ENCODE measurements around the gene LRRC36.
"Not testable (repeated sequence)": the region's sequence is repeated elsewhere in the genome, so short reads cannot be mapped to it uniquely, and the experiment has no call there.

The LRRC36 gene

DNA sequence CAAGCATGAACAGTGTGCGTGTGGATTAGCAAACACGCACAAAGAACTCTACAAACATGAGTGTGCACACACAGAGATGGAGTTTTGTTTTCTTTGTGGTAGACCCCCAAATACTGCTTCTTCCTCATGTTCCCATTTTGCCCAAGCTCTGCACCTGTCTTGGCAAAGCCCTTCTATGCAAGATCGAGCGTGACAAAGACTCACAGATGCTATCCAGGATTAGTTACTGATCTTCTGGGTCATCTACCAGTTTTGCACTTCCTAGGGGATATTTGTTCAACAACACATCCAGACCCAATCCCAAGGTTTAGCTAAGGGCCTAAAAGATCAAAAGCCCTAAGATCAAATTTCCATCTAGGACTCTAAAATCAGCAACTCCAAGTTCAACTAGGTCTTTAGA, 16.0 kb downstream of the LRRC36 start:
- DNase-seq (ENCODE audit: low read depth): no peak

DNA sequence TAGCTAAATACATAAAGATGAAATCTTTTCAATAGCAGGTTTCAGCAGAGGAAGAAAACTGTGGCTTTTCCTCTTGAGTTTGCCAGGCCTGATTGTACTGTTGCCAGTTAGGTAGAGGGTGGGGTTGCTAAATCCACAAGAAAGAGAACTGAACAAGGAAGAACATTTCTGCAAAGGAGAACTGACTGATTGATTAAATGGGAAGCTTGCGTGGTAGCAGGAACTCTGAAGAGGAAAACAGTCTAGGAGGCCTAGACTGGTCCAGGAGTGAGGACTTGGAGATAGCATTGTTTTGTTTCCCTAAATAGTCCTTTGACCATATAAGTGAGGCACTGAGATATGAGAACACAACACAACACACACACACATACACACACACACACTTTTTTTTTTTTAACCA, 18.8 kb downstream of the LRRC36 start:
- no peak for DNase-seq (ENCODE audit: low read depth)

DNA sequence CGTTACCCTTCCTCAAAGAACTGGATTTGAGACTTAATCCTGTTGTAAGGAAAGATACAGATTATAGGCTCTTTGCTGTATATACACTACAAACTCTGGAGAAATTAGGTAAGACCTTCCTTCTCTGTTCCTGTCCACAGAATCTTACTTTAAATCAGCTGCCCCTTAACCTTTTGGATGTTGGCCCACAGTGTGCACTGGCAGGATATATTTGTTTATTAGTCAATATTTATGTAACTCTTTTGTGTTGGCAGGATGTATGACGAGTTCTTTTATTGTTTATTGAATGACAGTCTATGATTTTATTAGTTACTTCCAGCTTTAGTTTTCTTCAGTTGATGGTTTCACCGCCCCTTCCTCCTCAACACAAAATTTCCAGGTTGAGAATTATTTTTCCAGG, 19.7 kb downstream of the LRRC36 start:
- DNase-seq (ENCODE audit: low read depth): no peak

DNA sequence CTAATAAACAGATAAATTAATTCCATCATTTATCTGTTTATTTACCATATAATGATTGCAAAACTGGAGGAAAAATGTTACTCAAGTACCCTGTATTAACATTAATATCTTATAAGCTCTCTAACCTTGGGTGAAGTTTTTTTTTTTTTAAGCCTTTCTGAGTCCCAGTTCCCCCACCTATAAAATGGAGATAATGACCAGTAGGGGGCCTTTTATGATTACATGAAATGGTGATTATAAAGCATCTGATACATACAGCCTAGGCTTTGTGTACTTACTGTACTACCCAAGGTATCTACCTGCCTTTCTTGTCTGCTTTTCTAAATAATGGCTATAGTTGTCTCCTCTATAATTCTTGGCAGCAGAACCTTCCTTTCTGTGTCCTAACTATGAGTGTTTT, 22.6 kb downstream of the LRRC36 start:
- no peak for DNase-seq (ENCODE audit: low read depth)

DNA sequence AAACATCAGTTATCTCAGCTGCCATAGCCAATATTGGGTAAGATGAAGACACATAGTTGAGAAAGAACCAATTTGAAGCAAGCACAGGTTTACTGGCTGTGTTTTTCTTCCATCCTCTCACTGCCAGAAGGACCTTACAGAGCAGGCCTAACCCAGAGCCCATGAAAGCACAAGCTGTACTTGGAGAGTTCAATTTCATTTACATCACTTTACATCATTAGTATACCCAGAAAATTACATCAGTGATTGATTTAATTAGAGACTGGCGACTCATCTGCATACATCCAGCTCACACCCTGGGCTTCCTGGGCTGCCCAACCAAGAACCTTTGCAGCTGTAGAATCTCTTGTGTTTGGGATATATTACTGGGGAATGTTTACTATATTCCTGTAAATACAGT, 23.7 kb downstream of the LRRC36 start:
- no peak for DNase-seq (ENCODE audit: low read depth)

DNA sequence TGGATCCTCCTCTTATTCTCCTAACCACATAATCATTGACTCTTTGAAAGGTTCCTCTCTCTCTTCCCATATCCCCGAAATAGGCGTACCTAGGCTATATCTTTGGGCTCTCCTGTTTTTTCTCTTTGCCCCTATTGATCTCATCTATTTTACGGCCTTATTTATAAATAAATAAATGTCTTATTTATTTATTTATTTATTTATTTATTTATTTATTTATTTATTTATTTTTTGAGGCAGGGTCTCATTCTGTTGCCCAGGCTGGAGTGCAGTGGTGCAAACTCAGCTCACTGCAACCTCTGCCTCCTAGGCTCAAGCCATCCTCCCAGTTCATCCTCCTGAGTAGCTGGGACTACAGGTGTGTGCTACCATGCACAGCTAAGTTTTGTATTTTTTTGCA, 25.8 kb downstream of the LRRC36 start:
- DNase-seq (ENCODE audit: low read depth): not testable (repeated sequence)

DNA sequence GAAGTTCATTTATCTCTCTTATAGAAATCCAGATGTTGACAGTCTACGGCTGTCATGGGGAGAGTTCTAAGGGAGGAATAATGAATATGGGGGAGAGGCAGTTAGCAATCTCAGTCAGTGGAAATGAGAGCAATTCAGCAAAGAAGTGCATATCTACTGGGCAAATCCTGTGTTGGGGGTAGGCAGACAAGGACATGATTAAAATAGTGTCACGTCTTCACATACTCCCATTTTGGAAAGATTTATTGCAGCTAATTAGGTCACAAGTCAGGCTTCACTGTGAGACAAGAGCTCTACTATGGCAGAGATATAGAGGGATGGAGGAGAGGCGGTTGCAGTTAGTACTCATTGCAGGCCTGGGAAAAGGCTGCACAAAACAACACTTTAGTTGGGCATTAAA, 29.8 kb downstream of the LRRC36 start:
- no peak for DNase-seq (ENCODE audit: low read depth)

DNA sequence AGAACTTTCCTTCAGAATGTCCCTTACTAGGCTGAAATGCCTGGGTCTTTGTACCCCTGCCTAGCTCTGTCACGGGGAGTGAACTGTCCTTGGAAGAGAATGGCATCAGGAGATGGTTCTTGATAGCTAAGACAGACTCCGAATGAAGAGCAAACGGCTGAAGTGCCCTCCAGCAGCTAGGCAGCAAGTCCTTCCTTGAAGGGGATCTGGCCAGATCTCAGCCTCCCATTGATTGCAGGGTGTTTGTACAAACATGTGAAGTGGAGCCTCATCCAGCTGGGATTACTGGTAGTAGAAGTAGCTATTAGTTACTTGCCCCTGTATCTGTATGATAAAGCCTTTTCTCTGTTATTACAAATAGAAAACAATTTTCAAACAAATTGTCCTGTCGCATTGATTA, 30.9 kb downstream of the LRRC36 start:
- DNase-seq (ENCODE audit: low read depth): no peak

DNA sequence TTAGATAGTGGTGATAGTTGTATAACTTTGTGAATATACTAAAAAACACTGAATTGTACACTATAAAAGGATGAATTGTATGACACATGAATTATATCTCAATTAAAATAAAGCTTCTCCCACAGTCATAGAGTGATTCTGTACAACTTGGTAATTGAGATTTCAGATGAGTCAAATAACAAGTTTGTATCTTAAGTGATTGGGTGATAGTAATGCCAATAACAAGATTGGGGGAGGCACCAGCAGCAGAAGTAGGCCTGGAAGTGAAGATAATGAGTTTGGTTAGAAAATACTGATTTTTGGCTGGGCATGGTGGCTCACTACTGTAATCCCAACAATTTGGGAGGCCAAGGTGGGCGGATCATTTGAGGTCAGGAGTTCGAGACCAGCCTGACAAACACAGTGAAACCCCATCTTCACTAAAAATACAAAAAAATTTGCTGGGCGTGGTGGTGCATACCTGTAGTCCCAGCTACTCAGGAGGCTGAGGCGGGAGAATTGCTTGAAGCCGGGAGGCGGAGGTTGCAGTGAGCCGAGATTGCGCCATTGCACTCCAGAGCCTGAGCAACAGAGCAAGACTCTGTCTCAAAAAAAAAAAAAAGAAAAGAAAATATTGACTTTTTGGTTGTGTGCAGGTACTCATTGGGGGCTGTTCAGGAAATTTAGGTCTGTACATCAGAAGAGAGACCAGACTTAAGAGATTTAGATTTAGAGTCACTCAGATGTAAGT, 33.1 kb downstream of the LRRC36 start:
- DNase-seq (ENCODE audit: low read depth): not testable (repeated sequence)

DNA sequence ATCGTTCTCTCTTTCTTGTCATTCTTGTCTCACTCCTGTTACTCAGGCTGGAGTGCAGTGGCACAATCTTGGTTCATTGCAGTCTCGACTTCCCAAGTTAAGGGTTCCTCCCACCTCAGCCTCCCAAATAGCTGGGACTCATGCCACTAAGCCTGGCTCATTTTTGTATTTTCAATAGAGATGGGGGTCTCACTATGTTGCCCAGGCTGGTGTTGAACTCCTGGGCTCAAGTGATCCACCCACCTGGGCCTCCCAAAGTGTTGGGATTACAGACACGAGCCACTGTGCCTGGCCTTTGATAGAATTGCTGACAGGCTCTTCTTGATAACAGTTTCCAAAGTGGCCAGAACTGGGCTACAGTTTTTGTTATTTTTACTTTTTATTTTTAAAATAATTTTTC, 34.4 kb downstream of the LRRC36 start:
- DNase-seq (ENCODE audit: low read depth): no peak

DNA sequence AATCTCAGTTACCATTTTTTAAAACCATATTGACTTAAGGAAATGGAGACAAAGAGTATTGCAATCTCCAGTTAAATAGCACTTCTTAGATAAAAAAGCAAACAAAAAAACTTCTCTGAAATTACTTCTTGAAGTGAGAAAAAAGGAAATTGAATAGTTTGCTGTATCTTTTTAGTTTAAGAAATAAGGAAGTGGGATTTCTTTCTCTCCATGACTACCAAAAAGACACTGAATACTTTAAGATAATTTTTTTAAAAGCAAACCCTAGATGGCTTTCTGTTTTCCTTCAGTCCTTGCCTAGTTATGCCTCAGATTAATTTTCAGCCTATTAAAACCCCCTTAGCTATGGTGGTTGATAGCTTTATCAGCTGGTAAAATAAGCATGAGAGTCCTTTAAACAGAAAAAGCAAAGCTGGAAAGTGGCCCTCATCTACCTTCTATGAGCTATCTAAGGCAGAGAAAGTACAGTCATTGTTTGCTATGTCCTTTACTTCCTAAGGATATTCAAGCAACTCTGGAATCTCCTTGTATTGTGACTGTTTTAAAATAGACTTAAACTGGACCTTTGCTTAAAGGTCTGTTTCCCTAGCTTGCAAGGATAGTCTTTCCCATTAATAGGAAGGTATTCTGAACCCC, 38.1 kb downstream of the LRRC36 start:
- DNase-seq (ENCODE audit: low read depth): no peak

DNA sequence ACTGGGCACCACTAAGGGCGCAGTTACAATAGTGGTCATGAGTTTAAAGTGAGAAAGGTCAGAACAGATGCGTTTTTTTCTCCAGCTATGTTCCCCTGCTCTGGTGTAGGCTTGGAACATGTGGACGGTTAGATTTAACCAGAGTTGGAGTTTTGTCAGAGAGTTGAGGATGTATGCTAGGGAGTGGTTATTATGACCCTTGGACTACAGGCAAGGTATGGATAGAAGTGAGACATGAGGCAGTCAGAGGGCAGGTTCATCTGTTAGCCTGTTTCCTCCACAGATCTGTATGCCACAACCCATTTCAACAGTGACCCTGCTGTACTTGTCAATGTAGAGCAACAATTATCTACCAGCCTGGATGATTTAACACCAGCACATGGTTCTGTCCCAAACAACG, 44.0 kb downstream of the LRRC36 start:
- DNase-seq (ENCODE audit: low read depth): no peak

DNA sequence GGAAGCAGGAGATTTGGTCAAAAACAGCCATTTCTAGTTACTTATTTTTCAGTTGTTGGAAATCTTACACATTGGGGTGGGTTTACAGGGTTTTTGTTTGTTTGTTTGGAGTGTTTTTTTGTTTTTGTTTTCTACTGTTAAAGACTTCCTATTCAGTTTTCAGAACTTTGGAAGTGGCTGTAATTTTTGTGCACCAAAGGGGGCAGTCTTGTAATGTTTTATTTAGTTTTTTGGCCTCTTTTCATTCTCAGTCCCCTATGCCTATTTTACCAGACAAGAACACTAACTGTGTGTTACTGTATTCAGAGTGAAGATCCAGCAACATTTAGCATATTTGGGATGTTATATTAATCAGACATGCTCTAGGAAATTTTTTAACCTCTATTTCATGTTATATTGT, 46.0 kb downstream of the LRRC36 start:
- no peak for DNase-seq (ENCODE audit: low read depth)

DNA sequence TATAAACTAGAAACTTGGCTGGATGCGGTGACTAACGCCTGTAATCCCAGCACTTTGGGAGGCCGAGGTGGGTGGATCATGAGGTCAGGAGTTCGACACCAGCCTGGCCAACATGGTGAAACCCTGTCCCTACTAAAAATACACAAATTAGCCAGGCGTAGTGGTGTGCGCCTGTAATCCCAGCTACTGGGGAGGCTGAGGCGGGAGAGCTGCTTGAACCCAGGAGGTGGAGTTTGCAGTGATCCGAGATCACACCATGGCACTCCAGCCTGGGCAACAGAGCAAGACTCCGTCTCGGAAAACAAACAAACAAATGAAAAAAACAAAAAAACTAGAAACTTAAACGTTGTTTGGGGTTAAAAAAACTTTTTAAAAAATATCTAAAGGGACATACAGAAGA, 49.4 kb downstream of the LRRC36 start:
- DNase-seq (ENCODE audit: low read depth): not testable (repeated sequence)

DNA sequence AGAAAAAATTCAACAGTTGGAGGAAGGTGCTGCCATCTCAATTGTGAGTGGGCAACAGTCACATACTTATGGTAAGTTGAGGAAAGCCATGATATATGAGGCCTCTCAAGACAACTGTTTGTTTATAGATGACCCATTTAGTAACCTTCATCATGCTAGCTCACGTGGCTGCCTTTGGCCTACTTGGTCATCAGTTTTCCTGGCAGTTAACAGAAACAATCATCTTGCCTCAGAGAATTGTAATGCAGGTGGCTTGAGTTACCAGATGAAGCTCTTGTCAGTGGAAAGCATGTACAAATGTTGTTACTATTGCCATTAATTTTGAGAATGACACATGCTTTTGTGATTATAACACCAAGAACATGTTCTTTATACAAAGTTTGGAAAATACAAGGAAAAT, 52.0 kb downstream of the LRRC36 start:
- no peak for DNase-seq (ENCODE audit: low read depth)

DNA sequence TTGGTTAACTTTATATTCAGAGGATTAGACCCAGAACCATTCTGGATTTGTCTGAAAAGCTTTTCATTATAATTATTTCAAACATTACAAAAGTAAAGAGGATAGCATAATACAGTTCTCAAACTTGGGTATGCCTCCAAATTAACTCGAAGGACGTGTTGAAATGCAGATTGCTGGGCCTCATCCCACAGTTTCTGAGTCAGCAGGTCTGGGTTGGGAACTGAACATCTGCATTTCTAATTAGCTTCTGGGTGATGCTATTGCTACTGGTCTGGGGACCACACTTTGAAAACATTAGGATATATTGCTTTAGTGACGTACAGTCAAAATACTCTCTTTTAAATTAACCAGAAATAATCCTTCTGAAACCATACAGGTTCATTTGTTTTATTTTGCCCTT, 56.7 kb downstream of the LRRC36 start:
- no peak for DNase-seq (ENCODE audit: low read depth)

DNA sequence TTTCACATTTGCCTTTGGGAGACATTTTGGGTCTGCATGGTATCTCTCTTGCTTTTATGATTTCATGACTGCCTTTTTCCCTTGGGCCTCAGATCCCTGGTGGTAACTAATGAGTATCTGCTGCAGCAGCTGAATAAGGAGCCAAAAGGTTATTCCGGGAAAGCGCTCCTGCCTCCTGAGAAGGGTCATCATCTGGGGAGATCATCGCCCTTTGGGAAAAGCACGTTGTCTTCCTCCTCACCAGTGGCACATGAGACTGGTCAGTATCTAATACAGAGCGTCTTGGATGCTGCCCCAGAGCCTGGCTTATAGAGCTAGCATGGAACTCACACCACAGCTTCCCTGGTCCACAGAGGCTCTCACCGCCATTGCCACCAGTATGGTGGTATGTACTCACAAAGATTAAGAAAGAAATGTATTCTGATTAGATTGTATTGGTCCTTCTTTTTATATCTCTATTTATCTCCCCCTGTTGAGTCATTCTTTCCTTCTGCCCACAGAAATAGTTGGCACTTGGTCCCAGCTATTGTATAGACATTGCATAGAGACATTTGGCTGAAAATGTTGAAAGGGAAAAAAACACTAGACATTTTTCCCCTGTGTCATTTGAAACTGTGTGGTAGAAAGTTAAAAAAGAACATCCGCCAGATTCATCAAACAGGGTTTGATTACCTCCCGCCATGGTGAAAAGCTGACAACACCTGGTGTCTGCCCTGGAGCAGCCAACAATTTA, 58.3 kb downstream of the LRRC36 start:
- DNase-seq (ENCODE audit: low read depth): no peak

DNA sequence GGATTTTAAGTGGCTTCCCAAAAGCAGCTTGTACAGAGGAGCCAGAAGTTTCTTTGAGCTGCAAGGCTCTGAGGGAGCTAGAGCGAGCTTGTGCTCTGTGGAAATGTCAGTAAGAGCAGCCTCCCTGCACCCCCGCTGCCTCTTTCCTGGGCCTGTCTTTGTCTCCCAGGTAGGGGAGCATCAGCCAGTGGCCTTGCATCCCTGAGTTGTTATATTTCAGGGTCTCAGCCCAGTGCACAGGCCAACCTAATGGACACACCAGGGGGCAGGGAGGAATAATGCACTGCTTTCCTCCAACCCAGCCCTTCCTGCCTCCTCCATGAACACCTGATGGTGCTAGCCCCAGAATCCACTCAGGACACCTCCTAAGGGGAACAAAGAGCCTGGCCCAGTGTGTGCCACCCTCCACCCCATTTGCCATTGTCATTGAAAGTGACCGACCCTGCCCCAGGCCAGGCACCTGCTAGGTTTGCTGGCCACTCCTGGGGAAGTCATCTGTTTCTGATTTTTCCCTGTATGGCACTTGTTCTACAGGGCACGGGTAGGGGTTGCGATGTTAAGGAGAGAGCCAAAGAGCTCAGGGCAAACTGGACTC, 60.3 kb downstream of the LRRC36 start:
- DNase-seq (ENCODE audit: low read depth): no peak

DNA sequence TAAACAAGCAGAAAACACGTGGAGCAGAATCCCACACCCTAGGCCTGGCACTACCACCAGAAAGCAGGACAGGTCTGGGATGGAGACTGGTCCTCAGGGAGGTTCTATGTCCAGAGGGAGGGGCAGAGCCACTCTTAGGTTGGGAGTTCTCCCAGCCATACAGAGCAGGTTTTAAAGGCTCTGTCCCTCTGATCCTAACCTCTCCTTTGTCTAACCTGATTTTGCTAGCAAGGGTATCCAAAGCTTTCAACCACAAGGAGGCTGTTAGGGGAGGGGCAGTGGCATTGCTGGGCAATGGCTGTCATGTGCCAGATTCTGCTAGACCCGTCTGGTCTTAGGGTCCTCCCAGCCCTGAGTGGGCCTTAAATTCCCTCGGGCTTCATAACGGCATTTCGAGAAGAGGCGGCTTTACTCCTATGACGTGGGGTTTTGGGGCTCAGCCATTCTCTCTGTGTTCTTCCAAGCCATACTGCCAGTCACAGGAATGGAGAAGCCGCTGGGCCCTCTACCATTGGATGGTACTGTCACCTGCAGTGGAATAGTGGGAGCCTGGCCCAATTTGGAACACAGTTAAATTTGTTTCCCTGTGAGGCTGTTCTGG, 61.0 kb downstream of the LRRC36 start:
- no peak for DNase-seq (ENCODE audit: low read depth)

DNA sequence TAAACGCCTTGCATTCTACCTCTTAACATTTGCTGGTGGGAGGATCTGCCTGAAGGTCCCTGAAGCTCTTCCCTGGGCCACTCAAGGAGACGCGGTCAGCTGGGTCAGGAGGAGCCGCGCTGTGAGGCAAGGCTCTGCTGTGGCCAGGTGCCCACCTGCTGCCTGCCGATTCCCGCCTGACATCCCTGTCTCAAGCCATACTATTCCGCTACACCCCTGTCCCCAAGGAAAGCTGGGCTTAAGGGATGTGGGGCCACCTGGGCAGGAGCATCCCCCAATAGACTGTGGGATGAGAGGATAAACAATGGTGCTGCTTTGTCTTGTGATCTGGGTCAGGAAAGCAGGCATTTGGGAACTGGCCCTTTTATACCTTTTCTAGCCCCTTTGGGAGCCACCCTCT, 61.6 kb downstream of the LRRC36 start:
- no peak for DNase-seq (ENCODE audit: low read depth)

DNA sequence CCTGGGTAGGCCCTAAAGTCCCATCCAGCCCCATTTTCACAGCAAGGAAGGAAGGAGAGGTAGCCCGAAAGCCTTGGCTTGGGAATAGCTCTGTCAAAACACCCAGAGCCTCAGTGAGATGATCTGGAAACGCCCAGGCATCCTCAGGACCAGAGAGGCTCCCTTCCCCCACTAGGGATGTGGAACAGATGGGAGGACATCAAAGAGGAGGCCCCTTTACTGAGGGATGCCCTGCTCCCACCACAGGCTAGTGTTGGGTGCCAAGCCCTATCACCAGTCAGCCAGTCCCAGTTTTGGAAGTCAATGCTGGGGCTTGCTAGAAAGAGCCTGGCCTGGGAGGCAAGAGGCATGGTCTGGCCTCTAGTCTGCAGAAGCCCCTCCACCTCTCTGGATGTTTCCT, 62.0 kb downstream of the LRRC36 start:
- DNase-seq (ENCODE audit: low read depth): no peak
